ENCODE measurements around the gene CEMIP2.
"Not testable (repeated sequence)": the region's sequence is repeated elsewhere in the genome, so short reads cannot be mapped to it uniquely, and the experiment has no call there.

CEMIP2 gene

DNA sequence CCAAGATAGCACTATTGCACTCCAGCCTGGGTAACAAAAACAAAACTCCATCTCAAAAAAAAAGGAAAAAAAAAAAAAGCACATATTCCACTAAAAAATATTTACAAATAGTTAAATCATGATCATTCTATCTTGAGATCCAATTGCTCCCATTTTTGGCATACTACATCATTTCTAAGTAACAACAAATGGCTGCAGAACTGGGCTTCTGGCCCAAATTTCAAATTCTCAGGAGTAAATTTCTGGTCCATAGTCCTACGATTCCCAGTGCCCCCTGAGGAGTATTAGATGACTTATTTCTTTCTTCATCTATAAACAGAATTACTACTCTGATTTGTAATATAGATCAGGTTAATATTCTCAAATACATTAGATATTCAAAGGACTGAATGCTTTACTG lies 62.1 kb downstream of the CEMIP2 start:
- DNase-seq, result no peak

DNA sequence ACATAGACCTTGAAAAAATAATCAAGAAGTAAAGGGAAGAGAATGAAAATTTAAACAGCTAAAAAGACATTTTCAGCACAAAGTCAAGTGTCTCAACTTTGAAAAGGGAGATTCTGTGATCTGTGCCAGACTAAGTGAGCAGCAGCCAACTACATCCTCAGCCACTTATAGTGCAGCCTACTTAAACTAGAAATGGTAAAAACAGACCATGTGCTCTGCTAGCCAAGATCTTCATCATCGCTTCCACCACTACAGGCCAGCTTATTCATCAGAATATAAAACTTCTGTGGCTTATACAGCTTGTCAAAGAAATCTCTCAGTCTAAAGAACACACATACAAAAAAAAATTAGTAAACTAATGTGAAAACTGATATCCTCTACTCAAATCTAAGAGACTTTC lies 63.5 kb downstream of the CEMIP2 start:
- DNase-seq, result no peak

DNA sequence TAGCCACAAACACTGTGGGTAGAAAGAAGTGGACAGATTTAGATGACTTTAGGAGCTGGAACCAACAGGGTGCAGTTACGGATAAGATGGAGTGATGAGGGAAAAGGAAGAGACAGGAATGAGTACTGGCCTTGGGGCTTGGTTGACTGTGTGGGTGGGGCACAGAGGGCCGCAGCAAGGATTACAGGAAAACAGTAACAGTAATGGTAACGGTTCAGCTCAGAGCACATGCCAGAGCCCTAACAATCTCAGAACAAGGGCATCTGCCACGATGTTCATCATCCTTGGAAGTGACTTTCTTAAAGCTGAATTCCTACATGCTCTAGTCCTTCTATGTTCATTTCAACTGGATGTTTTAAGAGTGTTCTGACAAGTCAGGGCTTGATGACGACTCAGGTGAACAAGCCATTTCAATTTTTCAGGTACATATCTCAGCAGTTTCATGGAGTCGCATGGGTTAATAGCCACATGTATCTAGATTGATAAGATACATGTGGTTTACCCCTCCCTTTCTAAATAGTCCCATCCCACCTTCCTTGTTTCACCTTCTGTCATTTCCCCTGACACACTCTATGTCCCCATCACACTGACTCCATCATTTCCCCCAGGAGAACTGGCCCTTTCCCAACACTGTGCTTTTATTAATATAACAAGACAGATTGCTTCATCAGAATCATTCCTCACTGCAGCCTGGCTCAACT lies 65.0 kb downstream of the CEMIP2 start:
- no peak for DNase-seq

DNA sequence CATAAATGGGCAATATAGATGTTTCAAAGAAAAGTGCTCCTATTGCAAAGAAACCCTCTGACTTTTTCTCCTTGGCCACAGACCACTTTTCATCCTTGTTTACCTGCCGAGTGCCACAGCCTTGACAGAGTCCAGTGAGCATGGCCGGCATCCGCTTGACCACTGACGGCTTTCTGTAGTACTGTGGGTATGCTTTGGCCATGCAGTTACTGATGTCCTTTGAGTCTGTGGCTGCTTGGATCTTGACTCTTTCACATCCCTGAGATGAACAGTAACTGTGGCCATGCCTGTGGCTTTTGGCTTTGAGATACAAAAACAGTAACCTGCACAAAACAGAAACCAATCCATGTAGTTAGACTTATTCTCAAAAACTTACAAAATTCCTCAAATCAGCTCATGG lies 70.4 kb downstream of the CEMIP2 start:
- no peak for DNase-seq

DNA sequence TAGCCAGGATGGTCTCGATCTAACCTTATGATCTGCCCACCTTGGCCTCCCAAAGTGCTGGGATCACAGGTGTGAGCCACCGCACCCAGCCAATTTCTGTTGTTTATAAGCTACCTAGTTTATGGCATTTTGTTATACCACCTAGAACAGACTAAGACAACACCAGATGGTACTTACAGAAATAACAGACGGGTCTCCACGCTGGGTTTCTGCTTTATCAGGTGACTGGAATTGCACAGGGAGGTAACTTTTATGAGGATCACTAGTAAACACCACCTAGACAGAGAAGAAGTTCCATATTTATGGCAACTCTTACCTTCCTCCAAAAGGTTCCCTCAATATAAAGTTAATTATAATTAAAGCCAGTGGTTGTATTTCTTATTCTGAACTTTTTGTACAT lies 74.0 kb downstream of the CEMIP2 start:
- no peak for DNase-seq

DNA sequence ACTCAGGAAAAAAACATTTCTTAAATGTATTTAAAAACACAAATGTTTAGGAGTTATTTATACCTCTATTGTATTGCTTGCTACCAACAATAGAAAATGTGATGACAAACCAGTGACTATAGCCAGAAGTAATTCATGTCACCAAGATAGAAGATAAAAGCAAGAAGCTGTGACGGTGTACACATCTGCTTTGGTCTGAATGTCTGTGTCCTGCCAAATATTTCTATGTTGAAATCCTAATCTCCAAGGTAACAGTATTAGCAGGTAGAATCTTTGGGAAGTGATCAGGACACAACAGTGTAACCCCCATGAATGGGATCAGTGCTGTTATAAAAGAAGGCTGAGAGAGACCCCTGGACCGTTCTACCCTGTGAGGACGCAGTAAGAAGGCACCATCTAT lies 74.7 kb downstream of the CEMIP2 start:
- DNase-seq, result no peak

DNA sequence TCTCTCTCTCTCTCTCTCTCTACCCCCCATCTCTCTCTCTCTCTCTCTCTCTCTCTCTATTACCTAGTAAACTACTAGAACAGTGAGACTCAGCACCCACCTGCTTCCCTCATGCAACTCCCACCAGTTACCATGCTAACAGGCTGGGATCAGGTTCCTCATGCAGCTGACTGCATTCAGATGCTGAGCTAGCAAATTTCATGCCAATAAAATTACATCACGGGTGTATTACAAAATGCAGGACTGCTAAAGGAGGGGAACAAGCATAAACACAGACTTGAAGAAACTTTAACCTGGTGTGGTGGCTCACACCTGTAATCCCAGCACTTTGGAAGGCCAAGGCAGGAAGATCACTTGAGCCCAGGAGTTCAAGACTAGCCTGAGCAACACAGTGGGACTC lies 76.0 kb downstream of the CEMIP2 start:
- peak; percentile 14 for DNase-seq

DNA sequence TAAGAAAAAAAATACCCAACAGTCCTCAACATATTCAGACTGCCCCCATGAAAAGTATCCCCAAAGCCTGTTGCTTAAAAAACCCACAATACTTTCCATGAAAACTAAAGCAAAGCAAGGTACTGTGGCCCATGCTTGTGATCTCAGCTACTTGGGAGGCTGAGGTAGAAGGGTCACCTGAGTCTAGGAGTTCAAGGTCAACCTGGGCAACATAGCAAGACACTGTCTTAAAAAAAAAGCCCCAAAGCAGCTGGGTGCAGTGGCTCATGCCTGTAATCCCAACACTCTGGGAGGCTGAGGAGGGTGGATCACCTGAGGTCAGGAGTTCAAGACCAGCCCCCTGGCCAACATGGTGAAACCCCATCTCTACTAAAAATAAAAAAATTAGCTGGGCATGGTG lies 76.7 kb downstream of the CEMIP2 start:
- DNase-seq, result not testable (repeated sequence)

DNA sequence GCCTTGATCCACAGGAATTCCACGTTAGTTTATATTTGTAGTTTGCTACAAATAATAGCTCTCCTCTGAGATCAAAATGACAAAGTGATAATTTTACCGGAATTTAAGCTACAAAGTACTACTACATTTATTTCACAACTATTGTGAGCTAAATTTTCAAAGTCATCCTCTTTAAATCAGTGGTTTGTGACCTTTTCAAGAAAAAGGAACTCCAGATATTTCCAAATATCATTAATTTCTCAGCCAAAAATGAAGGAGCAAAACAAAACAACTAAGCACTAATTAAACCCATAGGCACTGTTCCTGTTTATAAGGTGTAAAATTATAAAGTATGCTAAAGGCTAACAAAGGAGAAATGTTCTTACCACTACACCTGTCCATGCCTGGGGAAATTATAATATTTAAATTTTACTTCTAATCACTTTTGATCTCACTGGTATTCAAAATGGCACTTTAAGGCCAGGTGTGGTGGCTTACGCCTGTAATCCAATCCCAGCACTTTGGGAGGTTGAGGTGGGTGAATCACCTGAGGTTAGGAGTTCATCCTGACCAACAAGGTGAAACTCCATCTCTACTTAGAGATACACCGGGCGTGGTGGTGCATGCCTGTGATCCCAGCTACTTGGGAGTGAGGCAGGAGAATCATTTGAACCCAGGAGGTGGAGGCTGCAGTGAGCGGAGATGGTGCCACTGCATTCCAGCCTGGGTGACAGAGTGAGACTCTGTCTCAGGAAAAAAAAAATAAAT lies 77.5 kb downstream of the CEMIP2 start:
- no peak for DNase-seq

DNA sequence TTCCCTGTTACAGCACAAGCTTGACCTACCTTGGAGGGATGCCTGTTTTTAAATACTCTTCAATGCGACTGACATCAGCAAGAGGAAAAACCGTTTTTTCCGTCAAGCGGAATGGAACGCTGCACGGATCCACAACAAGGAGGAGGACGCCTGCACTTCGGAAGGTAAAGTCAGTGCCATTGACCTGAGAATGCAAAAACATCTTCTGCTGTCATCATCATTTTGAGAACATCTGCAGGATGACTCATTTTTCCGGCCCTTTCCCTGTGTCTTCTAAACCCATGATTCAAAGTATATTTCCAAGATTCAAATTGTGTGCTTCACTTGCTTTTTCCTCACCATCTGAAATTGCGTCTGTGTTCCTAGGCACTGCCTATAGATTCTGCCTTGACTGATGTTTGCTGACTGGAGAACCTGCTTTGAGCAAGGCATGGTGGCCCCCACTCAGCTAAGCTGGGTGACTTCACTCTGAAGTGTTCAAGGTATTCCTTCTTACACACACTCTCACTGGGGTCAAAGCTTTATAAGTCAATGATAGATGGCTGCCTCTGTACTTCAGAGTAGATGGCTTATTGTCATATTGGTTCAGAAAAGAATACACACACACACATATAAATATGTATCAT lies 78.1 kb downstream of the CEMIP2 start:
- peak; percentile 33 for DNase-seq

DNA sequence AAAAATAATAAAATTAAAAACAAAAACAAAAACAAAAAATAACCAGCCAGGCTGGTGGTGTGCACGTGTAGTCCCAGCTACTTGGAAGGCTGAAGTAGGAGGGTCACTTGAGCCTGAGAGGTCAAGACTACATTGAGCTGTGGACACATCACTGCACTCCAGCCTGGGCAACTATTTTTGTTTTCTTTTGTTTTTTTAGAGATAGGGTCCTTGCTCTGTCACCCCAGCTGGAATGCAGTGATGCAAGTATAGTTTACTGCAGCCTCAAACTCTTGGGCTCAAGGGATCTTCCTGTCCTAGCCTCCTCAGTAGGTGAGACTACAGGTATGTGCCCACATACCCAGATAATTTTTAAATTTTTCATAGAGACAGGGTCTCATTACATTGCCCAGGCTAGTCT lies 80.6 kb downstream of the CEMIP2 start:
- DNase-seq, result no peak

DNA sequence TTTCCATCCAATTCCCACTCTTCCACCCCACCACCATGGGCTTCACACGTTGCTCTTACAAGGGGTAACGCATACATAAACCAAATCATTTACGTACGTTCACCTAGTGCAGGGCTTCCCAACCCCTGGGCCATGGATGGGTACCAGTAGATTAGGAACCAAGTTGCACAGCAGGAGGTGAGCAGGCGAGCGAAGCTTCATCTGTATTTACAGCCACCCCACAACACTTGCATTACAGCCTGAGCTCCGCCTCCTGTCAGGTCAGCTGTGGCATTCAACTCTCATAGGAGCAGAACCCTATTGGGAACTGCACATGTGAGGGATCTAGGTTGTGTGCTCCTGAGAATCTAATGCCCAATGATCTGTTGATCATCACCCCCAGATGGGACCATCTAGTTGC lies 82.3 kb downstream of the CEMIP2 start:
- no peak for DNase-seq

DNA sequence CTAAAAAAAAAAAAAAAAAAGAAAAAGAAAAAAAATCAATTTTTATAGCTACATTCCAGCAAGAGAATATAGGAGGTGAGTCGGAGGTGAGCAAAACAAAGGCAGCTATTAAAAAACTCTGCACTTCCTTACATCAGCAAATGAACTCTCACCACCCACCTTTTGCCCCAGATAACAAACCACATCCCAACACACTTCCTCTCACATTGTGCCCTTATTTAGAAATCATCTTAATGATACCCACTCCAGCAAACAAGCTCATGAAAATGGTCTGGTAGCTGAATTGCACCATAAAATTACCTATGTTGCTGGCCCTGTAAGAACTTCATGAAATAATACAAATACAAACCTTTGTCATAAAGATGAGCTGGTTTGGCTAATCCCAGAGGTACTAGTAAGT lies 82.9 kb downstream of the CEMIP2 start:
- no peak for DNase-seq

DNA sequence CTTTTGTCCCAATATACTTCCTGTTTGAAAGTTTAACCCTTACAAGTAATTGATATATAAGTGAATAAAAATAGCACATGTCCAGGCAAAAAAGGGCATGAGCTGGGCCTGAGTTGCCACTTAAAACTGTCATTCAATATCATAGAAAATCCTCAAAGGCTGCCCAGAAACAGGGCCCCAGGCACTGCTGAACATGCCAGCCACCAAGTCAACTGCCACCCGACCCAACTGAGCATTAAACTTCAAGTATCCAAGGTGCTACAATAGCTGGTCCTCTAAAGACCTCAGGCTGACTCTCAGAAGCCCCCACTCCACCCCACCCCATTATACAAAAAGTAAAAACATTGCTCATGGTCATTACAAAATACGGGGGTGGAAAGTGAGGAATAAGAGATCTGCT lies 83.7 kb downstream of the CEMIP2 start:
- no peak for DNase-seq

DNA sequence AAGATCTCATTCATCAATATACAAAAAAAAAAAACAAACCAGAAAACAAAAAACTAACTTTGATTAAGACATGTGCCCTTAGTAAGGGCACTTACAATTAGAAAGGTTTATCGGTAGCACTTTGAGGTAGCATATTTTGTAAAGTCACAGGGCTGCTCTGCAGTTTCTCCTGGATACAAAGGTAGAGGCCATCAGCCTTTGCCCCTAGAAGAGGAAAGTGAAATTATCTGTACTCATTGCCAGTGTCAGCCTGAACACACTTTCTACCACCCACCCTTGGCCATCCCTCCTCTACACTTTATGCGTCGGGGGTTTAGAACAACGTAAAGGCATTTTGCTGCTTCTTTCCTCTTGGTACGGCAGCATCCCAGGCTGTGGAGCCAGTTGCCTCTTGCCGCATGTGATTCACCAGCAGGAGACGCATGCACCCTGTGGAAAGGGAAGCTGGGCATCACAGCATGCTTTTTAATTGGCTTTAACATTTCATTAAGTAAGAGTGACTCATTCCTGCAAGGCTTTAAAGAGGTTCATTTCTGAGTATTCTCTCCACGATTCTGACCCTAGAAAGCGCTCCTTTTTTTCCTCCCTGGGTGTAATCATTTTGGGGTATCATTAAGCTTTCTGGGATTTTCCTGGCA lies 84.6 kb downstream of the CEMIP2 start:
- peak; percentile 67 for DNase-seq

DNA sequence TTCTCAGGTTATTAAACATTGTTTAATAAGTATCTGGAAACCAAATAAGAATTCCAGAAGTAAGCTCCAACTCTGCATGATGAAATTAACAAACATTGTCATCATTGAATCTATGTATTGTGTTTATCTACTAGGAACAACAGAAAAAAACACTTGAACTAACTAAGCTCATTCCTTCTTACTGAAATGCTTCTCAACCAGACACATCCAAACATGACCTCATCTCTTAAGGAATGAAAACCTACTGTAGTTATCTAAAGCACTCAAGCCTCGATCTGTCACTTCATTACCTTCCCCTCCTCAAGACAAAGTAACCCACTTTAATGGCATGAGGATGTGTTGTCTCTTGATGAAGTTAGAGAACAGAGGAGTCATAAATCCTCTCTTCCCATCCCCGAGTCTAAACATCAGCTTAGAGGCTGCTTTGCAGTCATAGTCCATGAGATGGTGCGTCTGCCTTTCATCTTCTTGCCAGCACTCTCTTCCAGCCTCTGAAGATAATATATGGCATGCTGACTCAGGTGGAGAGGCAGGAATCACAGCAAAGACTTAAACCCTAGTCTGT lies 86.5 kb downstream of the CEMIP2 start:
- peak; percentile 89 for DNase-seq

DNA sequence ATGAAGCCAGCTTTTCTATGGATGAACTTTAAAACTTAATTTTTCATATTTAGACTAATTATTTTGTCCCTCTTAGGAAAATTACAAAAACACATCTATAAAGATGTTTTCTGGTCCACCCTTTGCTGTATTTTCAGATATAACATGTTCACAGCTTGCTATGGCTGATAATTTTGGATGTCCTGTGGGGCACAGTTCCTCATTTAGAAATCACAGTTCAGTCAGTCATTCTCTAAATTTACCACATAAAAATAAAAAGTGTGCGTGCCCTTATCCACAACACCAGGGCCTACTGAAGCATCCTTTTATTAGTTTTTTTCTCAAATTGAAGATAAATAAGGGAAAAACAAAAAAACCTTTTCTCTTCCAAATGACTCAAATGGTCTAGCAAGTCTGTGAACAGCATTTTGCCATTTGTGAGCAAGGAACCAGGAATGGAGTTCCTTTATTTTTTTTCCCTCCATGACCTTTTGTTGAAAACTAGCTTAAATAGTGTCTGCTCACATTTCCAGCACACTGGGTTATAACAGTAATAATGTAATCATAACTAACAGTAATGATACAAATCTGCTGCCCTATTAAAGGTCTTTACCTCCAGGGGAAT lies 87.1 kb downstream of the CEMIP2 start:
- peak; percentile 39 for DNase-seq

DNA sequence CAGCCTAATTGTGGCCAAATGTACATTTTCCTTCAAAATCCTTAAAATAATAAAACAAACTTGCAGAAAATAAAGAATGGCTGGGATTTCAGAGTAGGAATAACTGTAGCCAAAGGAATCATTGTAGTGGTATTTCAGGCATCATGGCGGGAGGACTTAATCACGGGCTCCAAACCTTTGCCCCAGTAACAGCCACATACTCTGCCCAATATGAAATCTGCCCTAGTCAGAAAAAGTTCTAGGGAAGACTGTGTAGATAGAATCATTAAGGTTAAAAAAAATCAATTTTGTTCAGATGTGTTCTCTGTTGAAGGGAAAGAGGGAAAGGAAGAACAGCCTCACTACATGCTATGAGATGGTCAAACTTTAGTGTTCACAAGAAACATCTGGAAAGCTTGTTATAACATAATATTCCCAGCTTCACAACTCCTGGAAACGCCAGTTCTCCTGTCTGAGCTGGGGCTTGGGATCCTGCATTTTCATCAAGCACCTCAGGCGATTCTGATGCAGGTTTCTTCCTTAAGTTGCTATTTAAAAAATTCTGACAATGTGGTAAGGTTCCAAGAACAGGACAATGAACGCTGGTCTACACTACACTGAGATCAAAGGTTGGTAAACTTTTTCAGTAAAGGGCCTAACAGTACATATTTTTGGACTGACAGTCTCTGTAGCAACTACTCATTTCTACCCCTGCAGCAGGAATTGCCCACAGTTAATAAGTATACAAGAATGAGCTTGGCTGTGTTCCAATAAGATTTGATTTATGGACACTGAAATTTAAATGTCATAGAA lies 87.9 kb downstream of the CEMIP2 start:
- DNase-seq, result peak; percentile 77

DNA sequence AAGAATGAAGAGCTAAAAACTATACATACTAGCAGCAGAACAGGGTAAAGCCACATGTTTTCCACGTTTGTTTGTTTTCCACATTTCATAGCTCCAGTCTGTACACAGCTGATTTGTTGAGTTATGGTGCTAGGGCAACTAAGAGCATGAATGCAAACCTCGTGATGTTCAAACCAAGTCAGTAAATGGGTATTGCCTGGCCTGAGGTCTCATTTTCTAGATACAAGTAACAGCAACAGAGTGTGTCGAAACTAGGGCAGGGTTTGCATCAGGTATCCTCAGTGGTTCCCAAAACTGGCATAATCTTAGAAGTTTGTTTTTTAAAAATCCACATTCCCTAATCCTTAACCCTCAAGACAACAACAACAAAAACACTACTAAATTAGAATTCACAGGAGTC lies 89.3 kb downstream of the CEMIP2 start:
- no peak for DNase-seq

DNA sequence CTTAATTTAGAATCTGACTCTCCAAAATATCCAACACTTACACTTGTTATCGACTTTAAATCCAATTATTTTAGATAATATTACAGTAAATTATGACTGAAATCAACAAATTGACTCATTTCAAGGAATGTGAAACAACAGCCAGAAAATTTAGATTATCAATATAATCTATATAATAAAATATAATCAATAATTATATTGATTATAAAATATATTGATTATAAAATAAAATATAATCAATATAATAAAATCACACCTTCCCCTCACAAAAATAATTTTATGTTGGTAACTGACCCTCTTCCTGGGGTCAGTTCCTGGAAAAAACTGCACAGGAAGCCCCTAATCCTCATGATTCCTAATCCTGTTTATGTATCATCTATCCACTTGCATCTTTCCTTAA lies 91.1 kb downstream of the CEMIP2 start:
- no peak for DNase-seq

DNA sequence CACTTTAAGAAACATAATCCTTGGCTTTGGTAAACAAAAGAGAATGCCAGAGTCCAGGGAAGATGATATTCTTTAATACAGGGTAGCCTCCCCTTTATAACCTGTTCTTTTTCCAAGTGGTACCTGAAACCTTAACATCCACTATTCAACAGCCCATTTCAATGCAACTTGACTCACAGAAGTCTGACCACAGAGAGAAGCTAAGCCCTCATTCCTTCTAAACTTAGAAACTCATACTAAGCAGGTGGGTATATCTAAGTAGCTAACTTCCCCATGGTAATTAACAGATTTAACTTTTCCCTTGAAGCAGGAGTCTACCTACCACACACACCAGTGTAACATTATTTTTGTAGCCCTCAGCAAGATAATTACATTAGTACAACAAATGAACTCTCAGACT lies 91.9 kb downstream of the CEMIP2 start:
- no peak for DNase-seq

DNA sequence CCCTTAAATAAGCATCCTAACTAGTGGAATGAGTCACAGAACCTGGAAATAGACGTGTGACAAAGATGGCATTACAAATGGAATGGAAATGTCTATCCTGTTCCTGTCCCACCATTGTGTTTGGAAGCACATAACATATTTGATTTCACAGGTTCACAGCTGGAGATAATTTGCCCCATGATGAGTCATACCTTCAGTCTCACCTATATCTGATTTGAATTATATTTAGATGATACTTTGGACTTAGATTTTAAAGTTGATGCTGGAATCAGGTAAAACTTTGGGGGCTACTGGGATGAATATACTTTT lies 92.5 kb downstream of the CEMIP2 start:
- no peak for DNase-seq
